ENCODE data around the gene AMT.

DNA sequence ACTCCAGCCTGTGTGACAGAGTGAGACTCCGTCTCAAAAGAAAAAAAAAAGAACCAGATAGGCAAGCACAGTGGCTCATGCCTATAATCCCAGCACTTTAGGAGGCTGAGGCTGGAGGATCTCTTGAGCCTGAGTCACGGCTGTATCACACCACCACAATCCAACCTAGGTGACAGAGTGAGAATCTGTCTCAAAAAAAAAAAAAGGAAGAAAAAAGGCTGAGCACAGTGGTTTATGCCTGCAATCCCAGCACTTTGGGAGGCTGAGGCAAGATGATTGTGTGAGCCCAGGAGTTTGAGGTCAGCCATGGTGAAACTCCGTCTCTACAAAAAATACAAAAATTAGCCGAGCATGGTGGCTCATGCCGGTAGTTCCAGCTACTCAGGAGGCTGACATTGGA, 12.5 kb upstream of the AMT start:
- TF ChIP-seq GATA2 (IDR thresholded peaks at IDR 0.05; ENCODE audit: low read depth, low read length) (no peak), GATA3 (IDR thresholded peaks at IDR 0.05; ENCODE audit: low read depth, low read length) (no peak)

Measured in SH-SY5Y (cell line).